Measurements from ENCODE around the gene DELE1.

- no peak for TF ChIP-seq CTCF (conservative IDR thresholded peaks at IDR 0.05 in 1 of 2, IDR thresholded peaks at IDR 0.05 in 1 of 2; ENCODE audit: low read depth in 1 of 2, low read length in 2 of 2)
- TF ChIP-seq EZH2 (IDR thresholded peaks at IDR 0.05; ENCODE audit: low read length, missing control alignments) = no peak
These were observed 49.8 kb upstream of the DELE1 start for GRCh38 chr5:141873933-141874261.

All from fibroblast of lung (primary cell).